ENCODE measurements around the gene GPBP1L1.

- no peak for TF ChIP-seq CTCF (IDR thresholded peaks at IDR 0.05; ENCODE audit: low read depth, low read length, poor library complexity, severe bottlenecking)
- no peak for TF ChIP-seq EZH2phosphoT487 (IDR thresholded peaks at IDR 0.05; ENCODE audit: borderline replicate concordance, low read length)
Observed at GRCh38 chr1:45622524-45623394, 63.6 kb downstream of the GPBP1L1 start.

All from DOHH2 (cell line).